Measurements from ENCODE around the gene AKAP6. TPM values are rescaled to one million over a fixed set of nuclear protein-coding genes. Genes with fewer than 3 reads are reported as not detected.
A peak's percentile ranks its signal among the peaks of the same experiment; 100 is the strongest.

The AKAP6 gene
- total RNA-seq, 2 donors from 2014 or later, result 98.2 to 111 TPM

GRCh38 chr14:32584079-32584478 is 255.0 kb downstream of the AKAP6 start:
- no peak for DNase-seq
- intact Hi-C loops (cut with DNase I), result no loop called here
- no peak for ATAC-seq

DNA sequence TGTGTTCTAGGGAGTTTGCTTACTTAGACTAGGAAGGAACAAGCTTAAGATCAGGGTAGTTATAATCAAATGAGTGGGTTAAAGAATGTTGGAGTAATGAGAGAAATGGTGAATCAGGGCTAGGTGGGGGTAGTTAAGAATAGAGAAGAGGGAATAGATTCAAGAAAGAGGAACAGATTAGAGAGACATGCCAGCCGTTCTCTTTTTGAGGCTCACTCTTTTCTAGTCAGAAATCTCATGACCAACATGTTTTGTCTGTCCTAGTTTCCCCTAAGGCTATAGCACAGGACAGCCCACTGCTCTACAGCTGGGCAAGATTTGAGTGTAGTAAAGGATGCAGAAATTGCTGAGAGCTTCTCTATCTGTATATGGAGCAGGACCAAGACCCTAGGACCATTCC is 258.4 kb downstream of the AKAP6 start:
- no peak for DNase-seq
- intact Hi-C loops (cut with DNase I), result no loop called here
- peak in 1 of 2 donors; percentile 19 for ATAC-seq

- intact Hi-C loops (cut with DNase I), result no loop called here
- DNase-seq, result no peak
- no peak for ATAC-seq
Observed at GRCh38 chr14:32588448-32589320, 259.6 kb downstream of the AKAP6 start.

DNA sequence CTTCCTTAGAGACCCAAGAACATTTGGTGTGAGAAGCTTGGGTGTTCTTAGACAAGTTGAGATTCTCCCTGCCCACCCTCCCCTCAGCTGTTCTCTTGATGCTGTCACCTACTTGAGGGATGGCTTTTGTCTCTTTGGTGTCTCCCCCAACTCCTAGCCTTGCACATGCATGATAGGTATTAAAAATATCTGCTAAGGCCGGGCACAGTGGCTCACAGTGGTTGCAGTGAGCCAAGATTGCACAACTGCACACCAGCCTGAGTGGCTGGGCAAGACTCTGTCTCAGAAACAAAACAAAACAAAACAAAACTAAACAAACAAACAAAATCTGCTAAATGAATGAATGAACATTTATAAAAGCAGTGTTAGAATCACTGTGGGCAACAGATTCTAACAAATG is 261.1 kb downstream of the AKAP6 start:
- ATAC-seq (peak in 1 of 2 donors; percentile 20), DNase-seq (no peak)
- intact Hi-C loops (cut with DNase I), result no loop called here

- ATAC-seq (peak; percentile 38 to 50), DNase-seq (no peak)
- intact Hi-C loops (cut with DNase I), result no loop called here
Observed at GRCh38 chr14:32593290-32593942, 264.3 kb downstream of the AKAP6 start.

GRCh38 chr14:32594766-32595165 is 265.7 kb downstream of the AKAP6 start:
- intact Hi-C loops (cut with DNase I), result no loop called here
- ATAC-seq (peak in 1 of 2 donors; percentile 73), DNase-seq (no peak)

GRCh38 chr14:32595497-32595896 is 266.4 kb downstream of the AKAP6 start:
- intact Hi-C loops (cut with DNase I), result no loop called here
- ATAC-seq, result no peak
- DNase-seq, result no peak

GRCh38 chr14:32596390-32596789 is 267.3 kb downstream of the AKAP6 start:
- ATAC-seq (no peak), DNase-seq (no peak)
- intact Hi-C loops (cut with DNase I), result no loop called here

GRCh38 chr14:32597771-32598170 is 268.7 kb downstream of the AKAP6 start:
- intact Hi-C loops (cut with DNase I), result no loop called here
- no peak for ATAC-seq

DNA sequence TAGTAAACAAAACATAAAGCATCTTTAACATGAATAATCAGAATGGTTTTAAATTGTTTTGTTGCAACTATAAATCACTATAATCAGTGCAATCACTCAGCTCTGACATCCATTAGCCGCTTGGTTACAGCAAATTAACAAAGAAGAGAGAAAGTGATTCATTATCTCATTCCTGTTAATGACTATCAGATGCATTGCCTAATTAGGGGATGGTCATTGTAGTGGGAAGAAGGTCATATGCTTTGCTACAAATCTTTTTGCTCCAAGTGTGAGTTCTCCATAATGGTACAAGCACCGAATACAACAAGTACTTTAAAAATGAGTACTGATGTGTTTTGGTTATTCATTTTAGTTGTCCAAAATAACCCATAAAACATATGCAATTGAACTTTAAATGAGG is 272.0 kb downstream of the AKAP6 start:
- no peak for ATAC-seq
- intact Hi-C loops (cut with DNase I), result loop anchor here in 1 of 2 donors (10.0 kb wide), 1 partner anchor 224 kb away; no protein-coding TSS in a partner anchor

More at GRCh38 chr14:32597771-32598170, 268.7 kb downstream of the AKAP6 start:
- no peak for DNase-seq

DNA sequence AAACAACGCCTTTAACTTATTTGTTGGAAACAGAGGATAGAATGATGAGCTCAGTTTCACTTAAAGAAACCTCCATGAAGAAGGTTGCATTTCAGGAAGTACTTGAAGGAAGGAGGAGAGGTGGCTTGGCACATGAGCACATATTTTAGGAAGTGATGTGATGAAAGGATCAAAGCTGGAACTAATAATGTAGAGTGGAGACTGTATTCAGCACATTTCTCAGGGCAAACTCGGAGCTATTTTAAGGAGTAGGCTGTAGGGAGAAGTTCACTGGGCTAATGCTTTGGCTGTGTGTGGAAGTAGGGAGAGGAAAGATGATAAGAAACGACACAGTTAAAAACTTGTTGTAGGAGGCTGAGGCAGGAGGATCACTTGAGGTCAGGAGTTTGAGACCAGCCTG is 272.8 kb downstream of the AKAP6 start:
- DNase-seq (no peak), ATAC-seq (peak in 1 of 2 donors; percentile 50)
- intact Hi-C loops (cut with DNase I), result loop anchor here in 1 of 2 donors (10.0 kb wide), 1 partner anchor 223 kb away; no protein-coding TSS in a partner anchor

More for the DNA sequence above, 272.0 kb downstream of the AKAP6 start:
- DNase-seq, result no peak

- ATAC-seq (peak; percentile 47 to 71), DNase-seq (no peak)
- intact Hi-C loops (cut with DNase I), result loop anchor here in 1 of 2 donors (10.0 kb wide), 1 partner anchor 222 kb away; no protein-coding TSS in a partner anchor
Observed at GRCh38 chr14:32602699-32603098, 273.6 kb downstream of the AKAP6 start.

- intact Hi-C loops (cut with DNase I), result loop anchor here in 1 of 2 donors (10.0 kb wide), 1 partner anchor 221 kb away; no protein-coding TSS in a partner anchor
- no peak for DNase-seq
- no peak for ATAC-seq
Observed at GRCh38 chr14:32603992-32604565, 275.0 kb downstream of the AKAP6 start.

DNA sequence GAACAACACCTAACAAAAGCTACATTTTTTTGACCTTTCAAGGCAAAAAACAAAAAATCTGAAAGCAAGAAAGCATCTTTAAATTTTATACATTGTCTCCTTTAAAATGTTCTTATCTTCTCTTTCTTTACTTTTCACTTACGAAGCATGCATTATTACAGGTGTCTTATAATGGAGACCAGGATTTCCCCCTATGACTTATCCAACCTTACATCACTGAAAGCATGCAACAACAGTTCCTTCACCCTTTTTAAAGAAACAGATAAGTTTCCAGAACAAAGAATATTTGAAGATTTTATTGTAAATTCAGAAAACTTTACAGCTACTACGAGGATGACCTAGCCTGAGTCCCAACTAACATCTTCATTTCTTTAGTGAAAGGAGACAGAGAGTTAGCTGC is 277.2 kb downstream of the AKAP6 start:
- ATAC-seq (no peak), DNase-seq (no peak)
- intact Hi-C loops (cut with DNase I), result loop anchor here in 1 of 2 donors (10.0 kb wide), 1 partner anchor 218 kb away; no protein-coding TSS in a partner anchor

- DNase-seq (no peak), ATAC-seq (no peak)
- intact Hi-C loops (cut with DNase I), result loop anchor here in 1 of 2 donors (10.0 kb wide), 1 partner anchor 217 kb away; no protein-coding TSS in a partner anchor
Observed at GRCh38 chr14:32607399-32607798, 278.3 kb downstream of the AKAP6 start.

DNA sequence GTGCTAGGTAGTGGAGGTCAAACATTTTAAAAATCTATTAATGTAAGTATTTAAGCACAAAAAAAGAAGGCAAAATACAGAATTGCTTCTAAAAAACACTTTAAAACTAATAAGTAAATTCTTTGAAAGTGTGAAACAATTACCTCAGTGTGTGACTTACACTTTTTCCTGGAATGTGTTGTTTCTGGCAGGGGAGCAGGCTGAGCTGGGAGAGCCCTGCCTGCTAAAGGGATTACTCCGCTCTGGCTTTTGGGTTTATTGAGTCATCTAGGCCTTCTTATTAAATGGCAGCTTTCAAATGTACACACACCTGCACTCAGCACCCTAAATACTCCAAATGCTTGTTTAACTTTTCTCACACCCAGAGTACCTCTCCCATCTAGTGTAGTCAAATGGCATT is 279.8 kb downstream of the AKAP6 start:
- intact Hi-C loops (cut with DNase I), result loop anchor here in 1 of 2 donors (10.0 kb wide), 1 partner anchor 216 kb away; no protein-coding TSS in a partner anchor
- no peak for DNase-seq
- peak in 1 of 2 donors; percentile 83 for ATAC-seq

DNA sequence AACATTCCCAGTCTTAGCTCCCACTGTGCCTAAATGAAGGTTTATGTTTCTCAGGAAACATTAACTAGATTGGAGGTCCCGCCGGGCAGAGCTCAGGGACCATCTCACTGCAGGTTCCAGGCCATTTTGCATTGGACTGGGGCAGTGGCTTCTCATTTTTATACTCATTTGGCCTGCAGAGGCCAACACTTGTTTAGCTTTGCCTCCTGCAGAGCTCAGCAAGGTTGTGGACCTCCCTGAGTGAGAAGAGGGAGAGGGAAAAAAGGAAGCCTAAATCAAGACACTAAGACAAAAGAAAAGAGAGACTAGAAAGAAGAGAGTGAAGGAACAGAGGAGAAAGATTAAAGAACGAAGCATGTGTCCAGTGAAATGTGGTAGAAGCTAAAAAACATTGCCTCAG is 280.3 kb downstream of the AKAP6 start:
- no peak for DNase-seq
- intact Hi-C loops (cut with DNase I), result loop anchor here in 1 of 2 donors (10.0 kb wide), 1 partner anchor 215 kb away; no protein-coding TSS in a partner anchor
- no peak for ATAC-seq

- DNase-seq (no peak), ATAC-seq (peak; percentile 70 to 90)
- intact Hi-C loops (cut with DNase I), result no loop called here
Observed at GRCh38 chr14:32611752-32612151, 282.7 kb downstream of the AKAP6 start.

DNA sequence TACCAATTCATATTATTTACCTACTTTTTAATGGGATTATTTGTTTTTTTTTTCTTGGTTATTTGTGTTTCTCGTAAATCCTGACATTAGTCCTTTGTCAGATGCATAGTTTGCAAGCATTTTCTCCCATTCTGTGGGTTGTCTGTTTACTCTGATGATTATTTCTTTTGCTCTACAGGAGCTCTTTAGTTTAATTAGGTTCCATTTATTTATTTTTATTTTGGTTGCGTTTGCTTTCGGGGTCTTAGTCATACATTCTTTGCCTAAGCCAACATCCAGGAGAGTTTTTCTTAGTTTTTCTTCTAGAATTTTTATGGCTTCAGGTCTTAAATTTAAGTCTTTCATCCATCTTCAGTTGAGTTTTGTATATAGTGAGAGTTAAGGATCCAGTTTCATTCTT is 289.9 kb downstream of the AKAP6 start:
- no peak for DNase-seq
- no peak for ATAC-seq
- intact Hi-C loops (cut with DNase I), result no loop called here
